T47D (cell line): ENCODE measurements around the gene VRK2.
A peak's percentile ranks its signal among the peaks of the same experiment; 100 is the strongest.

Source experiments
- DNase-seq, 2 experiments: peaks; one replicate each; pipeline versions ENCODE4 v3.0.0 to v3.0.0-alpha.2; 2011 to 2012; ENCODE audit warnings: low read depth in 1 of 2, low spot score in 1 of 2
- JUND ChIP-seq: IDR thresholded peaks from 2 replicates; pipeline ENCODE4 v1.6.1; 2012; ENCODE audit warnings: low read depth
- in situ Hi-C: cut with HindIII; loops from 2 replicates; pipeline ENCODE4 v1.10.0; 2016; ENCODE audit warnings: low sequenced_read_pairs, low pct_unique_long_range_greater_than_20kb

VRK2 gene

DNA sequence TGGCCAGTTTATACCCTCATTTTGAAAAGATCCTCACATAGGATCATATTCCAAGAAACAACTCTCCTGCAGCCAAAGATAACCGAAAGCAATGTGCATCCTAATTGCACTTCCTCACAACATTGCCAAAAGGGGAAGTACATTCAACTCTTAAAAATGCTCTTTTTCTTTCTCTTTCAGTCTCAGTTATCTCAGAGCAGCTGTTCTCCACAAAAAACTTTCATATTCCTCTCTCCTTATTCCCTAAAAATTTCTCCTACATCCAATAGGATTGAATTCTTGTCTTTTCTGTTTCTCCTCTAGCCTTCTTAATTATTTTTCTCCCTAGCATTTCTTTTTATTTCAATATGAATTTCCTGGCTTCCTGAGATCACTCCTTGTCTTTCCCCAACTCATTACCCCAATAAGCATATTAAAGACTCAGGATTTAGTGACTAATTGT, 7.4 kb upstream of the VRK2 start:
- in situ Hi-C loops, result no loop called here
- no peak for DNase-seq
- no peak for TF ChIP-seq JUND

DNA sequence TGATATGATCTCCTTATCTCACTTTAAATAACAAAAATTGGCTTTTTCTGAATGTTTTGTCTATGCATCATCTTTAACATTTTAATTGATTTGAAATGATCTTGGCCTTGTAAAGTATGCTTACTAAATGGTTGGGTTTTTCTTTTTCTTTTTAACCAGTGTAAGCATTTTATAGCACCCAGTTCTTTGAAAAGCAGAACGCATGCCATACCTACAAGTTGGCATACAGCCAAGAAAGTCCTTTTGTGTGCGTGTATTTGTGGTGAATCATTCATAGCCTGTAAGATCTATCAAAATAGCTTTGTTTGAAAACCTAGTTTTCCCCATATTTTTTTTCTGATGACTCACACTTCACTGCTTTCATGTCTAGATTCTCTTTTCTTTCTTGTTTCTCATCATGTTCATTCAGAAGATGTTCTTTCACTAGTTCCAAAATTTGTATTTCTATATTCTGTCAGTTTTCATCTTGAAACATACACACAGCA, 4.1 kb upstream of the VRK2 start:
- TF ChIP-seq JUND, result no peak
- in situ Hi-C loops, result no loop called here
- peak in 1 of 2 experiments; percentile 13 for DNase-seq

DNA sequence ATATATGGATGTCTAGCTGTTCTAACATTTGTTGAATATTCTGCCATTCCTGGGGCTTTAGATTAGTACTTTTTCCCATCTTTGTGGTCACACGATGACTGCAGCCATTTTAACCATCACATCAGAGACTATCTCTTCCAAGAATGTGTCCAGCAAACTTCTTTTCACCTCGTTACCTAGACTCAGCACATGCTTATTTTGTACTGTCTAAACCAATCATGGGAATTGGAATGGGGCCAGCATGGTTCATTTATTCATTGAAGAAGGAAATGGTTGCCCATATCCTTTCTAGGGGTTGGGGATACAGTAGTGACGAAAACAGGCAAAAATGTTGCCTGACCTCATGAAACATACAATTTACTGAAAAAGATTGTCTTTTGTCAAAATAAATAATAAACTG, 2.5 kb upstream of the VRK2 start:
- in situ Hi-C loops, result no loop called here
- no peak for DNase-seq
- TF ChIP-seq JUND, result no peak

DNA sequence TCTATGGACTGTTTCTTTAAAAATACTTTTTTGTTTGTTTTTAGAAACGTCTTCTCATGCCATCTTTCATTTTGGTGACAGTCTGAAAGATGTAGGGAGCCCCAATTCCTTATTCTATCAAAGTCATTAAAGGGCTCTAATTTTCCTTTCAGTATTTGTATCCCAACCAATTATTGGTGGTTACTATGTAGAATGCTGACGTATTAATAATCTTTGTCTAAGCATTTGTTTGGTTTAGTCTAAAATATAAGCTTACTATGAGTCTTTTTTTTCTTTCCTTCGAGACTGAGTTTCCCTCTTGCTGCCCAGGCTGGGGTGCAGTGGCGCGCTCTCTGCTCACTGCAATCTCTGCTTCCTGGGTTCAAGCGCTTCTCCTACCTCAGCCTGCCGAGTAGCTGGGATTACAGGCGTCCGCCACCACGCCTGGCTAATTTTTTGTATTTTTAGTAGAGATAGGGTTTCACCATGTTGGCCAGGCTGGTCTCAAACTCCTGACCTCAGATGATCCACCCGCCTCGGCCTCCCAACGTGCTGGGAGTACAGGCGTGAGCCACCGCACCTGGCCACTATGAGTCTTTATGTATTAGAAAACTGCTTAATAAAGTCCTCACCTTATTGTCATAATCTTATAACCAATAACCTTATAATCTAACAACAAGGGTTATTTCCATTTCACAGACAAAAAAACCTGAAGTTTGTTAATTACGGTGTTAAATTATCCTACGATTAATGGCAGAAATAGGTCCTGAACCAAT, 849 bp upstream of the VRK2 start:
- TF ChIP-seq JUND, result no peak
- DNase-seq, result no peak
- in situ Hi-C loops, result no loop called here

DNA sequence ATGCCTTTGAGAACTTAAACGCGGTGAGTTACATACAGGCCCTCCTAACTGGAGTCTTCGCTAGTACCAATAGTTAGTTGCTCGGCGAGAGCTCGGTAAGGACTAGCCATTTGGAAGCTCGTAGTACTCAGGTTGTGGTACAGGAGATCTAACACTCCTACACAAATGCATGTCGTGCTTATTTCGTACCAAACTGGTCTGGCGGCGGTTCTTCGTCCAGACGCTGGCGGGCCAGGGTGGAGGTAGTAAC, 346 bp upstream of the VRK2 start:
- in situ Hi-C loops, result no loop called here
- TF ChIP-seq JUND, result no peak
- DNase-seq, result no peak

DNA sequence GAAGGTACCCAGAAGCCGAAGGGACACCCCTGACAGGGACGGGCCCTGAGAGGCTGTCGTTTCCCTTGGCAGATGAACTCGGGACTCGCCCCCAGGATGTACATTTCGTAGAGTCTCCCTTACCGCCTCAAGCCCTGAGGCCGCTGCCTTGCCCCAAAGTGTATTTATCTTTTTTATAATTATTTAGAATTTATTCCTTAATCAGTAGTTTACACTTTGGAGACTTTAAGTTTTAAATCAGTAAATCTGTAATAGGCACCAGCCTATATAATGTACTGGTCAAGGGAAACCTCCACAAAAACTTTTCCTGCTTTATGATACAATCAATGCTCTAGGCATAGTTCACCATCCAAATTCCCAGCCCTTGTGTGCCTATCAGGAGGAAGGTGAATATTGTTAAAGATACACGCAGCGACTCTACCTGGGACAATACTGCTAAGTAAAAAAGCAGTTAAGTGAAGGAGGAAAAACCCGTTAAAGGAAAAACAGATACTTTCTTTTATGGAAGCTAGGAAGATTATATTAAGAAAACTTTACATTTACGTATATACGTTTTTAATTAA, 848 bp downstream of the VRK2 start:
- DNase-seq, result peak; percentile 7 to 26
- in situ Hi-C loops, result no loop called here
- no peak for TF ChIP-seq JUND

DNA sequence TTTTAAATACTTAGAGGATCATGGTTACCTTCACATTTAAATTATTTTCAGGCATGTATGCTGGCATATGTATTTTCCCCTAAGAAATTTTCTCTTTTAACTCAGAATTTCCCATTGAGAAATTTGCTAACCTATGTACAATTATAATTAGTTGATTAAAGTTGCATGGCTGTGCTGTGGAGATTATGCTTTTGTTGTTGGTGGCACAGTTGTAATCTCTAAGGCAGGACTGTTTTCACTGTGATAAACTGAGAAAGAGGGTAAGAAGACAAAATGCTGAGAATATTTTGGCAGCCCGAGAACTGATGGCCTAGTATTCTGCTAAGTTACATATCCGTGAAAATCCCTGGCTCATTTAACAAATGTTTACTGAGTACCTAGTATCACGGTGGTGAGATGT, 1.4 kb downstream of the VRK2 start:
- in situ Hi-C loops, result no loop called here
- no peak for TF ChIP-seq JUND
- no peak for DNase-seq

DNA sequence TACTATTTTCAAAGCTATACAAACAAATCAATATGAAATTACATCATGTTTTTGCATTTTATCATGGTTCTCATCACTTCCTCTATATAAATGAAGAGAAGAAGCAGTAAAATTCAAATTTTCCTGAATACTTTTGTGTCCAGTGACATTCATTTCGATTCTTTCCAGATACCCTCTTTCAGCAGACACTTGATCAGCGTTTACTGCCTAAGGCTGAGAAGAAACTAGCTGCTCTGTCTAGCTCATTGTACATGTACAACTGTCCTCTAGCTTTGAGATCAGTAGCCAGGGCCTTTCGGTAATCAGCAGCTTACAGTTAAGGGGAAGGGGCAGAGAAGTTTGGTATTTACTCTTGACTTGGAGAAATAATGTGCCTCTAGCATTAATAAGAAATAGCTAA, 4.8 kb downstream of the VRK2 start:
- DNase-seq, result no peak
- in situ Hi-C loops, result no loop called here
- no peak for TF ChIP-seq JUND

DNA sequence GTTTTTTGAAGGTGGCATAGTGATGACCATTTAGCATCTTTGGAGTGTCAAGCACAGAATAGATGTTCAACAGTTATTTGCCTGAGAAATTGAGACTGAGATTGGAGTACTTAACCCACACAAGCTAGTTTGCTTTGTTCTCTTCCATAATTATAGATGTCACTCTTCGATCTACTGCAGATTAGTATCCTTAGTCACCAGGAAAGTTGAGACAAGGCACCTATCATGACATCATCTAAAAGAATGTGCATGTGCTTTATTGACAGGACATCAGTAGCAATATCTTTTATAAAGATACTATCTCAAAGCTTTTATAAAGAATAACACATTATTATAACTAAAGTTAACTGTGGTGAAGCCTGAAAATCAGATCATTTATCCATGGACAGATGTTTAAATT, 6.4 kb downstream of the VRK2 start:
- DNase-seq, result no peak
- TF ChIP-seq JUND, result no peak
- in situ Hi-C loops, result no loop called here

DNA sequence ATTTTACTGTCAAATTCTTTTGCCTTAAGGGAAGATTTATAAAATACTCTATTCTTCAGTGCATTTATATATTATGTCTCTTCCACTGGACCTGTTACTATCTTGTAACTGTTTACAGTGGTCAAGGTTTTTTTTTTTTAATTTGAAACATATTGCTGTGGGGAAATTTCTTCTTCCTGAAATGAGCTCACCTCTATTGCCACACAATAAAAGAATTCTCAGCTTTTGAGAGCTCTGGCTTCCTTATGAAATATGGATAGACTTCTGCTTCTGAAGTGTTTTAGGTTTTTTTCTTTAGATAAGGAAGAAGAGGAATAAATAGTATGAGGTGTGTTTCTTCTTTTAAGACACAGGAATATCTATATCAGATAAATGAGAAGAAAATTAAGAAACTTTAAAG, 7.7 kb downstream of the VRK2 start:
- in situ Hi-C loops, result no loop called here
- no peak for TF ChIP-seq JUND
- no peak for DNase-seq

DNA sequence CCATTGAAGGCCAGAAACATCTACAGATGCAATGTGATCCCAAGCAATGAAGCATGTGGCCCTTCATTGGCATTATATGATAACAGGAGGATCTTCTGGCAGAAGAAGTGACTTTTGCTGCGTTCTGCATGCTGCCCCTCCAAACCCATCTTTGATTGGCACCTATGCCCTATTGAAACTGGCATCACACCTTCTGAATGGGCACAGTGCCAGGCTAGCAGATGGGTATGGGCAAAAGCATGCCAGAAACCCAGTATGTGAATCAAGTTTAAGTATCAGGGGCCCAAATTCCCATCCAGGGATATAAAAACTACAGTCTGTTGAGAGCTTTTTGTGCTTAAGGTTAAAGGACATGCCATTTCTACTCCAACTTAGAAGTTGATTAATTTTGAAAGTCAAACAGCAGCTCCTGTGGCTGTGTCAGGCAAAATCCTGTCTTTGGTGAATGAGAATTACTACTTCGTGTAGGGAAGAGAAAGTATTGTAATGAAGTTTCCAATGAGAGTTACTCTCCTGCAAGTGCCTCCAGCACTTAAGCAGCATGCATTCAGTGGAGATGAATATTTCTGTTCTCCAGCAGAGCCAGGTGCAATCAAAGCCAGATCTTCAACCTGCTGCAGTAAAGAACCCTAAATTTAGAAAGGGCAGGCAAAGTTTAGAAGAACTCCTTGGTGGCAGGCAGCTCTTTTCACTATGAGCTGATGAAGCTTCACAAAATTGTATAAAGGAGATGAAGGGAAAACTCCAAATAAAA, 8.6 kb downstream of the VRK2 start:
- in situ Hi-C loops, result no loop called here
- DNase-seq, result no peak

DNA sequence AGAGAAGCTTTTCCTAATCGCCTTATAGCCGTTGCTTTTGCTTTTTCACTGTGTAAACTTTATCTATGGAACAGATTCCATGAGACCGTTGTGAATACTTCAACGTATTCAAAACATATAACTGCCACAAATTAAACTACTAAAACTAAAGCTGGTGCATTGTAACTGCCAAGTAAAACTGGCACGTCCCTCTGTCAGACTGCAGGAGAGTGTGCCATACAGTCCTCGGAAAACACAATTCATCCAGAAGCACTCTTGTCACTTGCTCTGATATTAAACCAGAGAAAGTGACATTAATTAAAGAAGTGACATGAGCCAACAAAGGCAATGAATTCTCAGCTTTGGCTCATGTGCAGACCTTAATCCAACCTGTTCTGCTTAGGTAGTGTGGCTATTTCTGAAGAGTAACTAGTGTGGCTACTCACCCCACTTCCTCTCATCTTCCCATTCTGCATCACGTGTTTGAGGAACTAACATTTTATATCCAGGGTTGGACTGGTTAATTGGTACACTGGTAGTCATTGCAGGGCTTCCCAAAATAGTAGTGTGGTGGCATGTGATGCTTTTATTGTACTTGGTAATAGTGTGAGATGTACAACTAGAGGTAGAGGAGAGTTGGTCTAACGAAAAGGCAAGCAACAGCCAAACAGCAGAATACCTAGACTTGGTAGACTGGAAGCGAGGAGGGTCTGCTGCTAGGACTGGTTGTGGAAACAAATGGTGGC, 9.7 kb downstream of the VRK2 start:
- in situ Hi-C loops, result no loop called here
- TF ChIP-seq JUND, result no peak
- no peak for DNase-seq

More for the DNA sequence above, 8.6 kb downstream of the VRK2 start:
- no peak for TF ChIP-seq JUND
